OCI-LY1 (cell line): ENCODE results near the gene TMEM272.

ENCODE experiments used
- H2AFZ ChIP-seq: fragments of 200-600 bp; sonication (generic), shearing (Covaris generic); 2 replicates; pipeline ENCODE4 v1.6.0; 2014; ENCODE audit warnings: antibody characterized with exemption, mild to moderate bottlenecking, low read length
- H3F3A ChIP-seq: fragments of 200-600 bp; sonication (generic), shearing (Covaris generic); 2 replicates; pipeline ENCODE4 v1.6.0; 2014; ENCODE audit warnings: mild to moderate bottlenecking, antibody characterized with exemption, low read length, moderate library complexity; ENCODE audit not compliant: insufficient read depth
- H3K27ac ChIP-seq: fragments of 200-600 bp; sonication (generic); 2 replicates; pipeline ENCODE4 v1.5.1; 2014; ENCODE audit warnings: low read length, mixed run types, mild to moderate bottlenecking, low read depth; ENCODE audit not compliant: poor library complexity, severe bottlenecking
- H3K27me3 ChIP-seq: fragments of 200-600 bp; sonication (generic); 2 replicates; pipeline ENCODE4 v1.6.0; 2014; ENCODE audit warnings: antibody characterized with exemption, mild to moderate bottlenecking, low read length, moderate library complexity; ENCODE audit not compliant: insufficient read depth
- H3K36me3 ChIP-seq: fragments of 200-600 bp; sonication (generic); 2 replicates; pipeline ENCODE4 v1.6.1; 2014; ENCODE audit warnings: mild to moderate bottlenecking, antibody characterized with exemption, low read length, moderate library complexity, mixed read lengths; ENCODE audit not compliant: insufficient read depth
- H3K4me1 ChIP-seq: fragments of 200-600 bp; sonication (generic); 2 replicates; pipeline ENCODE4 v1.5.1; 2014; ENCODE audit warnings: mild to moderate bottlenecking, low read length, moderate library complexity; ENCODE audit not compliant: insufficient read depth, severe bottlenecking
- H3K4me2 ChIP-seq: fragments of 200-600 bp; sonication (generic), shearing (Covaris generic); 2 replicates; pipeline ENCODE4 v1.6.1; 2014; ENCODE audit warnings: low read length
- H3K4me3 ChIP-seq: fragments of 200-600 bp; sonication (generic); 2 replicates; pipeline ENCODE4 v1.5.1; 2014; ENCODE audit warnings: low read length, low read depth, mild to moderate bottlenecking, mixed read lengths; ENCODE audit not compliant: poor library complexity, severe bottlenecking
- H3K79me2 ChIP-seq: fragments of 200-600 bp; shearing (Covaris generic); 2 replicates; pipeline ENCODE4 v1.6.1; 2016; ENCODE audit warnings: mixed run types, low read length, mixed read lengths; ENCODE audit not compliant: insufficient read depth
- H3K9ac ChIP-seq: fragments of 200-600 bp; sonication (generic), shearing (Covaris generic); 2 replicates; pipeline ENCODE4 v1.6.1; 2014; ENCODE audit warnings: mild to moderate bottlenecking, low read length, mixed read lengths
- H3K9me2 ChIP-seq: fragments of 200-600 bp; sonication (generic), shearing (Covaris generic); 2 replicates; pipeline ENCODE4 v1.6.1; 2014; ENCODE audit warnings: low read depth, mild to moderate bottlenecking, low read length, mixed read lengths
- H3K9me3 ChIP-seq: fragments of 200-600 bp; shearing (Covaris generic); 2 replicates; pipeline ENCODE4 v1.6.1; 2014; ENCODE audit warnings: low read length, mixed read lengths
- H4K20me1 ChIP-seq: fragments of 200-600 bp; sonication (generic), shearing (Covaris generic); 2 replicates; pipeline ENCODE4 v1.6.0; 2016; ENCODE audit warnings: mild to moderate bottlenecking, low read length; ENCODE audit not compliant: insufficient read depth
- EZH2 ChIP-seq: fragments of 200-600 bp; sonication (generic), shearing (Covaris generic); IDR thresholded peaks from 2 replicates; pipeline ENCODE4 v1.8.0; 2017; ENCODE audit warnings: borderline replicate concordance, mixed run types, mild to moderate bottlenecking, antibody characterized with exemption, low read length, moderate library complexity, mixed read lengths
- TF ChIP-seq, protein P1 (sequence below): fragments of 200-600 bp; sonication (generic), shearing (Covaris generic); IDR thresholded peaks from 2 replicates; pipeline ENCODE4 v1.5.1; 2017; ENCODE audit warnings: mild to moderate bottlenecking, antibody characterized with exemption, low read length, moderate library complexity, mixed read lengths

TMEM272 gene

DNA sequence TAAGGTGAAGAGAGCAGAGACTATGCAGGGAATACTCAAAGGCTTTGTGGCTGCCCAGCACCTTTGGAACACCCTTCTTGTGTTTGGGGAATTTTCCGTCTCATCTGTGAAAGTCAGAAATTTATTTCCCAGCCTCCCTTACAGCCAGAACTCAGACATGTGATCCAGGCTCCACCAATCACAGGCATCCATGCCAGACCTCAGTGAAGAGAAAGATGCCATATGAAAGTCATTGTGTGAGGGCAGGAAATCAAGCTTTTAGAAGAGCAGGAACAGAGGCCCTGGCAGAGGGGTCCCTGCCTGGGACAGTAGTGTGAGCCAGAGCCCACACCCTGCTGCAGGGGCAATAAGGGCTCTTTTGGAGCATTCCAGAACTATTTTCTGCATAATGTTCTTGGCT, 28.9 kb upstream of the TMEM272 start:
- Histone ChIP-seq H2AFZ (no peak overlapping the region), H3K27me3 (no peaks in the 10 kb centered on the region), H3K27ac (no peak overlapping the region), H3F3A (no peaks in the 10 kb centered on the region), H3K4me2 (no peak overlapping the region), H3K36me3 (no peaks in the 10 kb centered on the region), H4K20me1 (no peaks in the 10 kb centered on the region), H3K4me3 (no peak overlapping the region), H3K9ac (no peak overlapping the region), H3K4me1 (no peaks in the 10 kb centered on the region), H3K9me3 (no peaks in the 10 kb centered on the region), H3K79me2 (no peaks in the 10 kb centered on the region), H3K9me2 (no peaks in the 10 kb centered on the region)
- TF ChIP-seq EZH2 = no peak
- TF ChIP-seq, protein P1, sequence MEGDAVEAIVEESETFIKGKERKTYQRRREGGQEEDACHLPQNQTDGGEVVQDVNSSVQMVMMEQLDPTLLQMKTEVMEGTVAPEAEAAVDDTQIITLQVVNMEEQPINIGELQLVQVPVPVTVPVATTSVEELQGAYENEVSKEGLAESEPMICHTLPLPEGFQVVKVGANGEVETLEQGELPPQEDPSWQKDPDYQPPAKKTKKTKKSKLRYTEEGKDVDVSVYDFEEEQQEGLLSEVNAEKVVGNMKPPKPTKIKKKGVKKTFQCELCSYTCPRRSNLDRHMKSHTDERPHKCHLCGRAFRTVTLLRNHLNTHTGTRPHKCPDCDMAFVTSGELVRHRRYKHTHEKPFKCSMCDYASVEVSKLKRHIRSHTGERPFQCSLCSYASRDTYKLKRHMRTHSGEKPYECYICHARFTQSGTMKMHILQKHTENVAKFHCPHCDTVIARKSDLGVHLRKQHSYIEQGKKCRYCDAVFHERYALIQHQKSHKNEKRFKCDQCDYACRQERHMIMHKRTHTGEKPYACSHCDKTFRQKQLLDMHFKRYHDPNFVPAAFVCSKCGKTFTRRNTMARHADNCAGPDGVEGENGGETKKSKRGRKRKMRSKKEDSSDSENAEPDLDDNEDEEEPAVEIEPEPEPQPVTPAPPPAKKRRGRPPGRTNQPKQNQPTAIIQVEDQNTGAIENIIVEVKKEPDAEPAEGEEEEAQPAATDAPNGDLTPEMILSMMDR = no peak

DNA sequence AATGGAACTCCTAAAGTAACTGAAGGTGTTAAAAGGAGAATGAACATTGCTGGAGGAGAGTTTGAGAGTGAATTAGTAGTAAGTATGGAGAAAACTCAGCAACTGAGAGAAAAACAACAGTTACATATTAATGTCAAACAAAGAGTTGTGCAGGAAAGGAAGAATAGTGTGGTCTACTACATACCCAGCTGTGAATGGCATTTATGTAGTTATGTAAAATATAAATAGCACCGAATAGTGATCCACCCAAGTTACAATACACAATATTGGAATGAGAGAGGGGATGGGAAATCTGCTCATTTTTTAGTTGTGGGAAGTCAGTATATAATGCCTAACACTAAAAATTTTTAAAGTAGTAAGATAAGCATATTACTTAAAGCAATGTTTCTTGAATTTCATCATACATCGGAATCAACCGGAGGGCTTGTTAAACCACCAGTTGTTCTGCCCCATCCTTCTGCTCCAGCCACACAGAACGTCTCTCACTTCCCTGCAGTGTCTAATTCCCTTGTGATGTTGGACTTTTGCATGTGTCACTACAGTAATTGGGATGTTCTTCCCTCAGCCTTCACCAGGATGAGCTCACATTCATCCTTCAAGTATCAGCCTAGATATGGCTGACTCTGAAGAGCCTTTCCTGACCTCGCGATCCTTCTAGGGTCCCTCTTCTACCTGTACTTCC, 28.3 kb upstream of the TMEM272 start:
- H3K9me2 ChIP-seq = no peaks in the 10 kb centered on the region
- no peak overlapping the region for H3K4me3 ChIP-seq
- no peaks in the 10 kb centered on the region for H3K79me2 ChIP-seq
- no peaks in the 10 kb centered on the region for H4K20me1 ChIP-seq
- H3K9ac ChIP-seq = no peak overlapping the region
- no peaks in the 10 kb centered on the region for H3F3A ChIP-seq
- no peak overlapping the region for H2AFZ ChIP-seq
- no peaks in the 10 kb centered on the region for H3K27me3 ChIP-seq
- no peak overlapping the region for H3K27ac ChIP-seq
- H3K9me3 ChIP-seq = no peaks in the 10 kb centered on the region
- H3K36me3 ChIP-seq = no peaks in the 10 kb centered on the region
- H3K4me1 ChIP-seq = no peaks in the 10 kb centered on the region
- H3K4me2 ChIP-seq = no peak overlapping the region
- TF ChIP-seq, protein P1 = no peak
- TF ChIP-seq EZH2 = no peak

DNA sequence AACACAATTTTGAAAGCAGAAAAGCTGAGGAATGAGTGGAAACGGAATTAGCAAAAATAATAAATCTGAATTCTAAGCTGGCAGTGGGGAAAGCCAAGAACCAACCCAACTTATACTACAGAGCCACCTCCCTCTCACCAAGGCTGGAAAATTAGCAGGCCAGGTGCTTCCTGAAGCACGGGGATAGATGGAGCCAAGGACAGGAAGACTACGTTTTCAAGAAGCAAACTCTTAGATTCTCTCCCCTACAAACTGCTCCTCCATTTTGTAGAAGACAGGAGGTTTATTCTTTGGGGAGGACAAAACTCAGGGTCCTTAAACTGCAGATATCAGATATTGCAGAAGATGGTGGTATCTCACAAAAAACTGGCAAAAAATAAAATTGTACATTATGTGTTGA, 25.6 kb upstream of the TMEM272 start:
- Histone ChIP-seq H4K20me1 (no peaks in the 10 kb centered on the region), H3K36me3 (no peaks in the 10 kb centered on the region), H3K79me2 (no peaks in the 10 kb centered on the region), H3K27me3 (no peaks in the 10 kb centered on the region; the same call in 1 of the 2 replicates), H2AFZ (no peak overlapping the region), H3K9ac (no peak overlapping the region), H3K4me3 (no peak overlapping the region), H3K9me2 (no peaks in the 10 kb centered on the region), H3K4me1 (no peaks in the 10 kb centered on the region), H3F3A (no peaks in the 10 kb centered on the region), H3K4me2 (no peak overlapping the region), H3K27ac (no peak overlapping the region), H3K9me3 (no peaks in the 10 kb centered on the region)
- TF ChIP-seq EZH2 = no peak

GRCh38 chr13:51869916-51870315, 24.9 kb upstream of the TMEM272 start:
- TF ChIP-seq, protein P1 = no peak
- TF ChIP-seq EZH2 = no peak
- Histone ChIP-seq H3K36me3 (no peaks in the 10 kb centered on the region), H3K79me2 (no peaks in the 10 kb centered on the region), H3K4me2 (no peak overlapping the region), H3K9me3 (no peaks in the 10 kb centered on the region), H3K27ac (no peak overlapping the region), H3K9ac (no peak overlapping the region), H3K4me3 (no peak overlapping the region), H3K9me2 (no peaks in the 10 kb centered on the region), H3K4me1 (no peaks in the 10 kb centered on the region), H3K27me3 (no peaks in the 10 kb centered on the region; the same call in 1 of the 2 replicates), H3F3A (no peaks in the 10 kb centered on the region), H2AFZ (no peak overlapping the region), H4K20me1 (no peaks in the 10 kb centered on the region)
